H1 (cell line): ENCODE measurements around the gene CCDC77. TPM values are rescaled to one million over a fixed set of nuclear protein-coding genes. Genes with fewer than 3 reads are reported as not detected.

ENCODE experiments used
- CTCF ChIA-PET: fragments of 300-600 bp; sonication (Branson Sonifier 250); formaldehyde crosslinking; loops from one replicate; lab custom pipeline; 2021; ENCODE audit not compliant: partially characterized antibody; lab: Charles Lee
- POLR2A ChIA-PET: fragments of 300-600 bp; sonication (Branson Sonifier 250); formaldehyde crosslinking; loops from one replicate; lab custom pipeline; 2021; ENCODE audit warnings: inconsistent platforms; ENCODE audit not compliant: partially characterized antibody; lab: Charles Lee
- DNase-seq, 2 experiments: peaks; one replicate each; pipeline versions ENCODE4 v3.0.0 to v3.0.0-alpha.2; 2010 to 2022; ENCODE audit warnings: low spot score in 2 of 2, low read depth in 1 of 2, mixed read lengths in 1 of 2
- FAIRE-seq: peaks from 2 replicates; lab custom pipeline; 2011; peaks lifted over from hg19 to GRCh38; lab: Jason Lieb, UNC
- H2AFZ ChIP-seq: 2 replicates; pipeline ENCODE4 v1.8.1; 2012; ENCODE audit warnings: low read length, inconsistent platforms
- H2AK5ac ChIP-seq: 2 replicates; pipeline ENCODE4 v1.6.1; 2013; ENCODE audit warnings: low read depth, low read length
- H2BK120ac ChIP-seq: replicated peaks from 2 replicates; pipeline ENCODE3; 2013; ENCODE audit warnings: low read depth, low read length, inconsistent platforms
- H2BK12ac ChIP-seq: 2 replicates; pipeline ENCODE4 v1.6.1; 2013; ENCODE audit warnings: low read depth, low read length
- H2BK15ac ChIP-seq: 2 replicates; pipeline ENCODE4 v1.6.1; 2013; ENCODE audit warnings: low read length
- H2BK20ac ChIP-seq: 2 replicates; pipeline ENCODE4 v1.6.1; 2013; ENCODE audit warnings: low read length
- H2BK5ac ChIP-seq: 2 replicates; pipeline ENCODE4 v1.6.1; 2013; ENCODE audit warnings: low read depth, low read length
- H3K14ac ChIP-seq: 2 replicates; pipeline ENCODE4 v1.6.1; 2013; ENCODE audit warnings: inconsistent platforms; ENCODE audit not compliant: insufficient read length
- H3K18ac ChIP-seq: 2 replicates; pipeline ENCODE4 v1.6.1; 2013; ENCODE audit warnings: low read length; ENCODE audit errors: extremely low read depth
- H3K23ac ChIP-seq: 2 replicates; pipeline ENCODE4 v1.6.1; 2013; ENCODE audit warnings: inconsistent platforms; ENCODE audit not compliant: insufficient read length
- H3K23me2 ChIP-seq: 2 replicates; pipeline ENCODE4 v1.6.1; 2013; ENCODE audit warnings: low read depth, low read length
- H3K27ac ChIP-seq: 2 replicates; pipeline ENCODE4 v1.6.1; 2011; ENCODE audit warnings: low read depth, low read length, inconsistent platforms
- H3K27me3 ChIP-seq, 4 experiments: replicated peaks in 1 of 4; 1 replicate in 1 of 4; 2 replicates in 3 of 4; pipeline versions ENCODE4 v1.6.1 to v1.8.1; 2011 to 2013; ENCODE audit warnings: low read length in 3 of 4, mild to moderate bottlenecking in 3 of 4, inconsistent platforms in 2 of 4, mixed read lengths in 2 of 4, moderate library complexity in 1 of 4; ENCODE audit not compliant: control insufficient read depth in 3 of 4, insufficient read depth in 3 of 4; ENCODE audit errors: extremely low read depth in 1 of 4
- H3K36me3 ChIP-seq, 4 experiments: 2 replicates each; pipeline versions ENCODE4 v1.6.1 to v1.8.1; 2011 to 2013; ENCODE audit warnings: mild to moderate bottlenecking in 4 of 4, low read length in 3 of 4, moderate library complexity in 2 of 4, control low read depth in 1 of 4, inconsistent platforms in 1 of 4; ENCODE audit not compliant: insufficient read depth in 4 of 4, control insufficient read depth in 2 of 4
- H3K4ac ChIP-seq: replicated peaks from 2 replicates; pipeline ENCODE3; 2013; ENCODE audit warnings: low read length, low read depth, mixed read lengths, inconsistent platforms; ENCODE audit not compliant: insufficient read length
- H3K4me1 ChIP-seq, 4 experiments: replicated peaks in 1 of 4; 1 replicate in 1 of 4; 2 replicates in 3 of 4; pipeline versions ENCODE4 v1.6.1 to v1.8.1; 2011 to 2013; ENCODE audit warnings: low read length in 3 of 4, inconsistent platforms in 2 of 4, mixed read lengths in 1 of 4; ENCODE audit not compliant: insufficient read depth in 4 of 4, control insufficient read depth in 3 of 4
- H3K4me2 ChIP-seq, 2 experiments: 2 replicates each; pipeline versions ENCODE4 v1.6.1 to v1.8.1; 2011 to 2013; ENCODE audit warnings: low read depth in 2 of 2, low read length in 2 of 2, control low read depth in 1 of 2, inconsistent platforms in 1 of 2, mild to moderate bottlenecking in 1 of 2; ENCODE audit not compliant: insufficient read depth in 1 of 2
- H3K4me3 ChIP-seq, 4 experiments: fragments of 200-600, 300-600 bp in 1 of 4; sonication (generic), shearing (Covaris generic), sonication (Bioruptor Twin) in 1 of 4; 2 replicates each; pipeline versions ENCODE4 v1.5.1 to v1.8.1; 2011 to 2016; ENCODE audit warnings: low read length in 4 of 4, low read depth in 3 of 4, control low read depth in 2 of 4, inconsistent platforms in 2 of 4, mild to moderate bottlenecking in 2 of 4, mixed read lengths in 1 of 4, moderate library complexity in 1 of 4; ENCODE audit not compliant: insufficient read depth in 2 of 4; ENCODE audit errors: extremely low read depth in 1 of 4
- H3K56ac ChIP-seq: replicated peaks from 2 replicates; pipeline ENCODE3; 2013; ENCODE audit warnings: low read depth, mild to moderate bottlenecking, mixed read lengths, low read length, inconsistent platforms; ENCODE audit not compliant: insufficient read length
- H3K79me1 ChIP-seq: 2 replicates; pipeline ENCODE4 v1.6.1; 2013; ENCODE audit warnings: low read depth, low read length, control low read depth
- H3K79me2 ChIP-seq, 2 experiments: 2 replicates each; pipeline versions ENCODE4 v1.6.1 to v1.8.1; 2012 to 2013; ENCODE audit warnings: low read length in 2 of 2, mild to moderate bottlenecking in 2 of 2, inconsistent platforms in 1 of 2; ENCODE audit not compliant: insufficient read depth in 2 of 2, control insufficient read depth in 1 of 2
- H3K9ac ChIP-seq, 4 experiments: replicated peaks in 1 of 4; 1 replicate in 1 of 4; 2 replicates in 3 of 4; pipeline versions ENCODE4 v1.6.1 to v1.8.1; 2011 to 2013; ENCODE audit warnings: low read depth in 3 of 4, low read length in 3 of 4, control low read depth in 2 of 4, mild to moderate bottlenecking in 2 of 4, moderate library complexity in 2 of 4, inconsistent platforms in 1 of 4; ENCODE audit errors: extremely low read depth in 1 of 4
- H3K9me3 ChIP-seq, 2 experiments: 2 replicates each; pipeline versions ENCODE4 v1.6.1 to v1.8.1; 2012 to 2013; ENCODE audit warnings: mild to moderate bottlenecking in 2 of 2, moderate library complexity in 2 of 2, control low read depth in 1 of 2, inconsistent platforms in 1 of 2, low read depth in 1 of 2, low read length in 1 of 2, mixed read lengths in 1 of 2; ENCODE audit not compliant: insufficient read depth in 2 of 2
- H4K20me1 ChIP-seq, 2 experiments: replicated peaks in 1 of 2; 2 replicates each; pipeline versions ENCODE3 to v1.8.1; 2011 to 2013; ENCODE audit warnings: inconsistent platforms in 2 of 2, low read length in 2 of 2, mild to moderate bottlenecking in 1 of 2; ENCODE audit not compliant: insufficient read depth in 2 of 2, control insufficient read depth in 1 of 2
- H4K5ac ChIP-seq: 2 replicates; pipeline ENCODE4 v1.6.1; 2013; ENCODE audit warnings: low read length, low read depth, mixed read lengths, inconsistent platforms; ENCODE audit not compliant: insufficient read length
- H4K8ac ChIP-seq: 2 replicates; pipeline ENCODE4 v1.8.0; 2013; ENCODE audit warnings: mild to moderate bottlenecking, moderate library complexity, low read length, inconsistent platforms; ENCODE audit not compliant: insufficient read depth; ENCODE audit errors: extremely low read depth
- H4K91ac ChIP-seq: replicated peaks from 2 replicates; pipeline ENCODE3; 2013; ENCODE audit warnings: low read length, mixed read lengths, inconsistent platforms; ENCODE audit not compliant: insufficient read length
- ASH2L ChIP-seq: fragments of 200-600, 300-600 bp; sonication (generic); IDR thresholded peaks from one replicate; pipeline ENCODE4 v1.7.1; 2017; ENCODE audit warnings: low read length
- BACH1 ChIP-seq: IDR thresholded peaks from 2 replicates; pipeline ENCODE4 v1.6.1; 2012; ENCODE audit warnings: low read length, improper control_type of control experiment
- CBX8 ChIP-seq: fragments of 300-800, 300-1000 bp; sonication (generic); IDR thresholded peaks from 2 replicates; pipeline ENCODE4 v1.7.1; 2016; ENCODE audit warnings: low read depth, low read length, borderline replicate concordance
- CEBPB ChIP-seq: IDR thresholded peaks from 2 replicates; pipeline ENCODE4 v1.6.1; 2012; ENCODE audit warnings: low read depth, low read length
- E2F6 ChIP-seq: IDR thresholded peaks from 2 replicates; pipeline ENCODE4 v1.6.1; 2012; ENCODE audit warnings: inconsistent platforms
- EGR1 ChIP-seq: IDR thresholded peaks from 2 replicates; pipeline ENCODE4 v1.6.1; 2011; ENCODE audit warnings: low read depth, low read length, borderline replicate concordance
- NRF1 ChIP-seq: IDR thresholded peaks from 2 replicates; pipeline ENCODE4 v1.6.1; 2011; ENCODE audit warnings: mild to moderate bottlenecking, low read depth, low read length, improper control_type of control experiment
- POLR2AphosphoS5 ChIP-seq: IDR thresholded peaks from 2 replicates; pipeline ENCODE4 v1.6.1; 2011; ENCODE audit warnings: low read depth, low read length
- POU5F1 ChIP-seq: IDR thresholded peaks from 2 replicates; pipeline ENCODE4 v1.6.1; 2011; ENCODE audit warnings: low read depth, mild to moderate bottlenecking, low read length, moderate library complexity
- SIRT6 ChIP-seq: IDR thresholded peaks from one replicate; pipeline ENCODE4 v1.7.1; 2012; ENCODE audit warnings: low read length, inconsistent platforms
- SP1 ChIP-seq: IDR thresholded peaks from 2 replicates; pipeline ENCODE4 v1.6.1; 2011; ENCODE audit warnings: low read depth, low read length
- SP4 ChIP-seq: IDR thresholded peaks from 2 replicates; pipeline ENCODE4 v1.6.1; 2012; ENCODE audit warnings: low read length, inconsistent platforms
- SRF ChIP-seq: IDR thresholded peaks from 2 replicates; pipeline ENCODE4 v1.6.1; 2011; ENCODE audit warnings: mild to moderate bottlenecking, low read depth, low read length, moderate library complexity
- TEAD4 ChIP-seq: IDR thresholded peaks from 2 replicates; pipeline ENCODE4 v1.6.1; 2012; ENCODE audit warnings: low read depth, low read length, inconsistent platforms, mixed read lengths
- WGBS, 2 experiments: shearing (Covaris generic) in 1 of 2; methylation state at CpG; one replicate each; pipeline versions ENCODE4 v1.1.6 to v1.1.7; 2013 to 2015; ENCODE audit warnings: low lambda C conversion rate in 2 of 2, mixed read lengths in 2 of 2, inconsistent platforms in 1 of 2, low coverage in 1 of 2, missing lambda C conversion rate in 1 of 2; ENCODE audit not compliant: insufficient replicate concordance in 2 of 2, insufficient coverage in 1 of 2, insufficient read length in 1 of 2; ENCODE audit errors: extremely low coverage in 1 of 2, missing lambda C conversion rate in 1 of 2; 5-methylcytosine and 5-hydroxymethylcytosine counted together
- polyA plus RNA-seq, 7 experiments: library from polyadenylated mRNA; depleted of rRNA in 3 of 7; stranded (reverse) in 5 of 7; unstranded in 2 of 7; fragments of >200 nt in 5 of 7; fragments of 200-250 nt in 2 of 7; gene quantifications; 1 replicate in 5 of 7; 2 replicates in 1 of 7; 4 replicates in 1 of 7; pipeline versions ENCODE4 v1.2.1 to v1.2.3, GENCODE V29; 2011 to 2013; ENCODE audit warnings: missing spikeins in 2 of 7, mixed read lengths in 2 of 7
- total RNA-seq: library from RNA; stranded (reverse); fragmentation: NEBNext Ultra II Directional; extraction: Animal tissue kit (Norgen Biotek cat#: 25700); gene quantifications from 2 replicates; pipeline ENCODE4 v1.2.1, GENCODE V29; 2021

Gene CCDC77
- total and polyA plus RNA-seq, 2 of the 8 experiments (the other 6 are each of a cell fraction or from before 2014, with no cell fraction given), result 10.3 to 30.4 TPM

- Histone ChIP-seq H3K36me3 (no peaks in the 10 kb centered on the region), H2AFZ (no peak overlapping the region), H4K8ac (no peak overlapping the region), H3K9me3 (no peaks in the 10 kb centered on the region), H3K79me2 (no peaks in the 10 kb centered on the region), H4K91ac (no peak overlapping the region), H3K79me1 (peaks cover 7% of the 10 kb centered on the region; the same call in 1 of the 2 replicates), H3K4ac (no peak overlapping the region), H2BK15ac (no peak overlapping the region), H3K23me2 (no peaks in the 10 kb centered on the region), H4K20me1 (peaks cover 0 to 2% of the 10 kb centered on the region in 2 experiments), H3K27me3 (no peaks in the 10 kb centered on the region), H2BK5ac (no peak overlapping the region), H3K23ac (no peak overlapping the region), H3K14ac (no peak overlapping the region), H3K18ac (no peak overlapping the region), H3K27ac (no peak overlapping the region), H2BK120ac (no peak overlapping the region), H3K56ac (no peak overlapping the region), H3K4me3 (no peak overlapping the region), H4K5ac (no peak overlapping the region), H3K9ac (no peak overlapping the region), H3K4me2 (peak overlapping the region in 1 of 2 experiments; percentile 44; a peak in 2 of 4 replicates), H2AK5ac (no peak overlapping the region), H2BK20ac (no peak overlapping the region), H2BK12ac (peak overlapping the region; percentile 71; the same call in 1 of the 2 replicates), H3K4me1 (peaks cover 0 to 5% (median 0%) of the 10 kb centered on the region in 4 experiments; a peak in 1 of 7 replicates)
- DNase-seq, result no peak
- ChIA-PET CTCF (interaction anchor here (0.7 to 1.8 kb wide), 5 partner anchors 11 to 97 kb away, joined by 3 to 7 read pairs (median 4); no protein-coding TSS in a partner anchor), POLR2A (interaction anchor here (0.6 to 1.1 kb wide), 2 partner anchors 24 to 57 kb away, joined by 3 to 4 read pairs; no protein-coding TSS in a partner anchor)
- 74% methylated on average over 9 of the region's 9 CpGs; no CpG with 5 or more reads in 1 of the 2 experiments for WGBS, 2 experiments
- peak; percentile 52 for FAIRE-seq
- no peak for TF ChIP-seq ASH2L
- no peak for TF ChIP-seq POLR2AphosphoS5
- no peak for TF ChIP-seq CEBPB
- TF ChIP-seq POU5F1, result no peak
- TF ChIP-seq BACH1, result no peak
- no peak for TF ChIP-seq E2F6
- TF ChIP-seq SRF, result no peak
- TF ChIP-seq TEAD4, result no peak
- TF ChIP-seq SP1, result no peak
- TF ChIP-seq CBX8, result no peak
- TF ChIP-seq SIRT6, result no peak
- no peak for TF ChIP-seq NRF1
- no peak for TF ChIP-seq EGR1
- TF ChIP-seq SP4, result no peak
These were observed 72.6 kb downstream of the CCDC77 start for GRCh38 chr12:473863-474577.
